HepG2 (cell line): ENCODE results near the gene MIB2. TPM values are rescaled to one million over a fixed set of nuclear protein-coding genes. Genes with fewer than 3 reads are reported as not detected.

Experiments
- ATF4 ChIP-seq, 2 experiments: fragments of 450-650 bp in 1 of 2; sonication (generic) in 1 of 2; formaldehyde crosslinking; IDR thresholded peaks; 2 replicates each; pipeline versions ENCODE4 v1.5.0 to v1.8.0; 2020 to 2022; ENCODE audit warnings: mild to moderate bottlenecking in 1 of 2, missing genetic modification reagents in 1 of 2
- CC2D1A ChIP-seq: sonication (generic); formaldehyde crosslinking; IDR thresholded peaks from 2 replicates; pipeline ENCODE4 v1.8.1; 2023; ENCODE audit warnings: mild to moderate bottlenecking, missing genetic modification reagents
- DPF2 ChIP-seq: sonication (generic); formaldehyde crosslinking; IDR thresholded peaks from 2 replicates; pipeline ENCODE4 v1.4.0; 2020; ENCODE audit warnings: mild to moderate bottlenecking, low read depth, missing genetic modification reagents, borderline replicate concordance
- HDAC2 ChIP-seq: sonication (generic); formaldehyde crosslinking; IDR thresholded peaks from 2 replicates; pipeline ENCODE4 v1.4.0; 2020; ENCODE audit warnings: missing genetic modification reagents
- HNF4G ChIP-seq, 2 experiments: sonication (generic) in 1 of 2; formaldehyde crosslinking in 1 of 2; IDR thresholded peaks; 2 replicates each; pipeline versions ENCODE4 v1.4.0 to v1.6.1; 2011 to 2020; ENCODE audit warnings: borderline replicate concordance in 2 of 2, low read depth in 2 of 2, mild to moderate bottlenecking in 2 of 2, low read length in 1 of 2, missing genetic modification reagents in 1 of 2, moderate library complexity in 1 of 2
- HNRNPK ChIP-seq: fragments of 200-400 bp; formaldehyde crosslinking; IDR thresholded peaks from 2 replicates; pipeline ENCODE4 v1.6.1; 2018; ENCODE audit warnings: low read length, low read depth, moderate library complexity, mild to moderate bottlenecking; ENCODE audit not compliant: poor library complexity, severe bottlenecking
- MLLT10 ChIP-seq: sonication (generic); formaldehyde crosslinking; IDR thresholded peaks from 2 replicates; pipeline ENCODE4 v1.4.0; 2020; ENCODE audit warnings: missing genetic modification reagents
- NFYC ChIP-seq: IDR thresholded peaks from 2 replicates; pipeline ENCODE4 v1.6.1; 2016; ENCODE audit warnings: missing genetic modification reagents, missing compliant biosample characterization
- PREB ChIP-seq: sonication (generic); formaldehyde crosslinking; IDR thresholded peaks from 2 replicates; pipeline ENCODE4 v1.4.0; 2020; ENCODE audit warnings: missing genetic modification reagents
- SMAD9 ChIP-seq: sonication (generic); formaldehyde crosslinking; IDR thresholded peaks from 2 replicates; pipeline ENCODE4 v1.5.1; 2020; ENCODE audit warnings: mild to moderate bottlenecking, missing genetic modification reagents
- STAT6 ChIP-seq: sonication (generic); formaldehyde crosslinking; IDR thresholded peaks from 2 replicates; pipeline ENCODE4 v1.4.0; 2020; ENCODE audit warnings: missing genetic modification reagents, mild to moderate bottlenecking, borderline replicate concordance
- TEAD2 ChIP-seq: sonication (generic); formaldehyde crosslinking; IDR thresholded peaks from 2 replicates; pipeline ENCODE4 v1.9.0; 2021; ENCODE audit warnings: missing genetic modification reagents
- U2AF1 ChIP-seq: fragments of 200-400 bp; formaldehyde crosslinking; optimal IDR thresholded peaks from 2 replicates; pipeline ENCODE3; 2017; ENCODE audit warnings: mild to moderate bottlenecking, low read depth, low read length
- U2AF2 ChIP-seq: fragments of 200-400 bp; formaldehyde crosslinking; IDR thresholded peaks from 2 replicates; pipeline ENCODE4 v1.6.1; 2017; ENCODE audit warnings: low read depth, mild to moderate bottlenecking, low read length
- ZFP36L2 ChIP-seq: sonication (generic); formaldehyde crosslinking; IDR thresholded peaks from 2 replicates; pipeline ENCODE4 v1.4.0; 2020; ENCODE audit warnings: missing genetic modification reagents
- ZMYM2 ChIP-seq: sonication (generic); formaldehyde crosslinking; IDR thresholded peaks from 2 replicates; pipeline ENCODE4 v1.8.0; 2022; ENCODE audit warnings: mild to moderate bottlenecking, missing genetic modification reagents
- ZNF3 ChIP-seq: IDR thresholded peaks from 2 replicates; pipeline ENCODE4 v1.7.0; 2017; ENCODE audit warnings: inconsistent platforms
- ZNF326 ChIP-seq: sonication (generic); formaldehyde crosslinking; IDR thresholded peaks from 2 replicates; pipeline ENCODE4 v1.4.0; 2020; ENCODE audit warnings: missing genetic modification reagents, borderline replicate concordance
- ZNF34 ChIP-seq: sonication (generic); formaldehyde crosslinking; IDR thresholded peaks from 2 replicates; pipeline ENCODE4 v1.4.0; 2020; ENCODE audit warnings: mild to moderate bottlenecking, missing genetic modification reagents, borderline replicate concordance
- ZNF510 ChIP-seq: sonication (generic); formaldehyde crosslinking; IDR thresholded peaks from 2 replicates; pipeline ENCODE4 v1.4.0; 2020; ENCODE audit warnings: low read depth, mild to moderate bottlenecking, missing genetic modification reagents
- ZSCAN5A ChIP-seq: sonication (generic); formaldehyde crosslinking; IDR thresholded peaks from 2 replicates; pipeline ENCODE4 v1.8.0; 2022; ENCODE audit warnings: mild to moderate bottlenecking, missing genetic modification reagents, borderline replicate concordance
- polyA plus RNA-seq, 8 experiments: library from polyadenylated mRNA; depleted of rRNA in 3 of 8; stranded (reverse) in 7 of 8; unstranded in 1 of 8; fragments of >200 nt; fragmentation: Illumina TruSeq in 4 of 8; extraction: Trizol in 4 of 8; gene quantifications; 2 replicates each; pipeline versions ENCODE4 v1.2.1 to v1.2.3, GENCODE V29; 2011 to 2016; ENCODE audit warnings: low read depth in 4 of 8, missing spikeins in 1 of 8, mixed read lengths in 1 of 8; ENCODE audit not compliant: insufficient read depth in 1 of 8
- total RNA-seq, 5 experiments: library from RNA; depleted of rRNA; stranded (reverse); fragments of >200 nt; fragmentation: Illumina TruSeq; extraction: Trizol; gene quantifications; 2 replicates each; pipeline ENCODE4 v1.2.3, GENCODE V29; 2016; ENCODE audit warnings: low read depth in 1 of 5

Gene MIB2
- total and polyA plus RNA-seq, 2 of the 13 experiments (the other 11 are each of a cell fraction or from before 2014, with no cell fraction given) = 19.9 to 30.4 TPM

- TF ChIP-seq DPF2 = peak; percentile 68; the same call in 1 of the 2 replicates
- no peak for TF ChIP-seq U2AF1
- TF ChIP-seq ZNF34 (CRISPR knock-in tag) = no peak
- no peak for TF ChIP-seq ZSCAN5A (CRISPR knock-in tag)
- no peak for TF ChIP-seq MLLT10 (CRISPR knock-in tag)
- no peak for TF ChIP-seq SMAD9 (CRISPR knock-in tag)
- TF ChIP-seq ZNF3 (CRISPR knock-in tag) = no peak
- TF ChIP-seq ZNF326 (CRISPR knock-in tag) = no peak
- no peak for TF ChIP-seq HNRNPK
- TF ChIP-seq HDAC2 (CRISPR knock-in tag) = no peak
- TF ChIP-seq CC2D1A (CRISPR knock-in tag) = no peak
- TF ChIP-seq ZMYM2 = no peak
- TF ChIP-seq HNF4G (IDR thresholded peaks at IDR 0.05; ENCODE audit: borderline replicate concordance, low read depth, low read length) = no peak; the same call in 1 of the 2 replicates
- peak; percentile 58; the same call in 1 of the 2 replicates for TF ChIP-seq HNF4G (CRISPR knock-in tag; IDR thresholded peaks at IDR 0.05; ENCODE audit: borderline replicate concordance, low read depth)
- TF ChIP-seq U2AF2 = no peak
- peak; percentile 74; the same call in 1 of the 2 replicates for TF ChIP-seq ZNF510 (CRISPR knock-in tag)
- peak; percentile 80; the same call in 1 of the 2 replicates for TF ChIP-seq STAT6 (CRISPR knock-in tag)
- TF ChIP-seq NFYC (CRISPR knock-in tag) = no peak
- TF ChIP-seq ATF4 (CRISPR knock-in tag; IDR thresholded peaks at IDR 0.05) = no peak
- no peak for TF ChIP-seq TEAD2 (CRISPR knock-in tag)
- TF ChIP-seq PREB = no peak
- peak; percentile 78; the same call in 1 of the 2 replicates for TF ChIP-seq ZFP36L2 (CRISPR knock-in tag)
Measured at GRCh38 chr1:1615256-1616044, at the start of gene MIB2 (continued).
